Measurements from ENCODE around the gene EPHB2.
A peak's percentile ranks its signal among the peaks of the same experiment; 100 is the strongest.
"Not testable (repeated sequence)": the region's sequence is repeated elsewhere in the genome, so short reads cannot be mapped to it uniquely, and the experiment has no call there.

EPHB2 gene

GRCh38 chr1:22930240-22930912, 219.7 kb downstream of the EPHB2 start:
- DNase-seq (ENCODE audit: extremely low read depth in 1 of 2, low read depth in 1 of 2) = peak; percentile 2 to 10

- DNase-seq (ENCODE audit: extremely low read depth in 1 of 2, low read depth in 1 of 2) = no peak
Observed at GRCh38 chr1:22932803-22933470, 222.3 kb downstream of the EPHB2 start.

- no peak for DNase-seq (ENCODE audit: extremely low read depth in 1 of 2, low read depth in 1 of 2)
Observed at GRCh38 chr1:22935433-22935832, 224.8 kb downstream of the EPHB2 start.

GRCh38 chr1:22936681-22937080, 226.0 kb downstream of the EPHB2 start:
- DNase-seq (ENCODE audit: extremely low read depth in 1 of 2, low read depth in 1 of 2) = no peak

GRCh38 chr1:22941257-22941656, 230.6 kb downstream of the EPHB2 start:
- DNase-seq (ENCODE audit: extremely low read depth in 1 of 2, low read depth in 1 of 2) = no peak

- no peak for DNase-seq (ENCODE audit: extremely low read depth in 1 of 2, low read depth in 1 of 2)
Observed at GRCh38 chr1:22944346-22945055, 233.9 kb downstream of the EPHB2 start.

GRCh38 chr1:22945171-22945570, 234.5 kb downstream of the EPHB2 start:
- DNase-seq (ENCODE audit: extremely low read depth in 1 of 2, low read depth in 1 of 2) = not testable (repeated sequence)

- DNase-seq (ENCODE audit: extremely low read depth in 1 of 2, low read depth in 1 of 2) = no peak
Observed at GRCh38 chr1:22949822-22950331, 239.2 kb downstream of the EPHB2 start.

GRCh38 chr1:22951796-22952195, 241.2 kb downstream of the EPHB2 start:
- DNase-seq (ENCODE audit: extremely low read depth in 1 of 2, low read depth in 1 of 2) = no peak

- no peak for DNase-seq (ENCODE audit: extremely low read depth in 1 of 2, low read depth in 1 of 2)
Observed at GRCh38 chr1:22952694-22953056, 242.0 kb downstream of the EPHB2 start.

GRCh38 chr1:22953057-22953739, 242.6 kb downstream of the EPHB2 start:
- DNase-seq (ENCODE audit: extremely low read depth in 1 of 2, low read depth in 1 of 2) = no peak

- no peak for DNase-seq (ENCODE audit: extremely low read depth in 1 of 2, low read depth in 1 of 2)
Observed at GRCh38 chr1:22953740-22954141, 243.1 kb downstream of the EPHB2 start.

GRCh38 chr1:22955146-22955545, 244.5 kb downstream of the EPHB2 start:
- DNase-seq (ENCODE audit: extremely low read depth in 1 of 2, low read depth in 1 of 2) = no peak

- no peak for DNase-seq (ENCODE audit: extremely low read depth in 1 of 2, low read depth in 1 of 2)
Observed at GRCh38 chr1:22957066-22957465, 246.4 kb downstream of the EPHB2 start.

- DNase-seq (ENCODE audit: extremely low read depth in 1 of 2, low read depth in 1 of 2) = no peak
Observed at GRCh38 chr1:22958556-22958955, 247.9 kb downstream of the EPHB2 start.

- DNase-seq (ENCODE audit: extremely low read depth in 1 of 2, low read depth in 1 of 2) = no peak
Observed at GRCh38 chr1:22959545-22960360, 249.1 kb downstream of the EPHB2 start.

- DNase-seq (ENCODE audit: extremely low read depth in 1 of 2, low read depth in 1 of 2) = no peak
Observed at GRCh38 chr1:22962558-22962957, 251.9 kb downstream of the EPHB2 start.

- DNase-seq (ENCODE audit: extremely low read depth in 1 of 2, low read depth in 1 of 2) = no peak
Observed at GRCh38 chr1:22963044-22963677, 252.5 kb downstream of the EPHB2 start.

GRCh38 chr1:22966309-22966708, 255.7 kb downstream of the EPHB2 start:
- DNase-seq (ENCODE audit: extremely low read depth in 1 of 2, low read depth in 1 of 2) = no peak

- no peak for DNase-seq (ENCODE audit: extremely low read depth in 1 of 2, low read depth in 1 of 2)
Observed at GRCh38 chr1:22967833-22968232, 257.2 kb downstream of the EPHB2 start.

All from stimulated activated CD8-positive, alpha-beta memory T cell treated with anti-CD3 and anti-CD28 coated beads, Interleukin-7, amount 100 ng/mL, for 48 hours (primary cell).